GM12891 (cell line): ENCODE data around the gene TRPM3.

ENCODE experiments used
- PAX5 ChIP-seq: IDR thresholded peaks from 2 replicates; pipeline ENCODE4 v1.6.1; 2011; ENCODE audit warnings: low read length, moderate library complexity, mild to moderate bottlenecking; ENCODE audit not compliant: insufficient read depth, severe bottlenecking
- POLR2AphosphoS5 ChIP-seq: IDR thresholded peaks from 2 replicates; pipeline ENCODE4 v1.6.1; 2011; ENCODE audit warnings: low read depth, low read length, control low read depth

DNA sequence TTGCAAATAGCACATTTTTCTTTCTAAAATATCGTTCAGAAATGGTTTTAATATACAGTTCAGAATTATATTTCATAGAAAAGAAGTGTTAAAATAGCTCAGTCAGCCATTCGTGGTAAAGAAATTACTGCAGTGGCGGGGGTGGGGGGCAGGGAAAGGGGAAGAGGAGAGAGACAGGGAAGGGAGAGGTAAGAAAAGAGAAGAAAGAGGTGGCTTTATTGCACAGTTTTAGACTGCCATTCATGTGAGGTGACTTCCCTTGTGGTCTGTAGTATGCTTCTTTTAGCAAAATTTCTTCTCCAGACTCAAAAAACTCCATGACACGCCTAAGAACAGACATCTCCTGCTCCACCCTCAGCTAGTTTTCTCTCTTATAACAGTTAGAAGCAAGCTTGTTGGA lies 259.6 kb downstream of the TRPM3 start:
- TF ChIP-seq PAX5 (no peak), POLR2AphosphoS5 (no peak)
